H9 (cell line): Measurements from ENCODE around the gene ROCK2. TPM values are rescaled to one million over a fixed set of nuclear protein-coding genes. Genes with fewer than 3 reads are reported as not detected.

ENCODE experiments used
- DNase-seq: peaks from one replicate; pipeline ENCODE4 v3.0.0-alpha.2; 2017
- H2AFZ ChIP-seq: one replicate; pipeline ENCODE4 v1.6.1; 2013; ENCODE audit warnings: mild to moderate bottlenecking, low read length, control low read depth, moderate library complexity
- H2AK5ac ChIP-seq: 2 replicates; pipeline ENCODE4 v1.6.1; 2013; ENCODE audit warnings: low read length, control low read depth, mixed read lengths; ENCODE audit not compliant: insufficient read length
- H2BK120ac ChIP-seq: one replicate; pipeline ENCODE4 v1.6.1; 2013; ENCODE audit warnings: low read depth, mild to moderate bottlenecking, low read length, control low read depth, inconsistent platforms; ENCODE audit not compliant: poor library complexity, severe bottlenecking
- H2BK12ac ChIP-seq: 2 replicates; pipeline ENCODE4 v1.6.1; 2013; ENCODE audit warnings: low read length, control low read depth, mixed read lengths, low read depth; ENCODE audit not compliant: insufficient read length
- H2BK15ac ChIP-seq: 2 replicates; pipeline ENCODE4 v1.6.1; 2013; ENCODE audit warnings: low read depth, low read length, control low read depth
- H2BK20ac ChIP-seq: one replicate; pipeline ENCODE4 v1.6.1; 2013; ENCODE audit warnings: low read depth, mild to moderate bottlenecking, low read length, control low read depth, inconsistent platforms; ENCODE audit not compliant: poor library complexity, severe bottlenecking
- H2BK5ac ChIP-seq: 2 replicates; pipeline ENCODE4 v1.6.1; 2013; ENCODE audit warnings: low read length, control low read depth, mixed read lengths; ENCODE audit not compliant: insufficient read length
- H3K14ac ChIP-seq: 2 replicates; pipeline ENCODE4 v1.6.1; 2013; ENCODE audit warnings: low read length, control low read depth; ENCODE audit not compliant: insufficient read depth
- H3K18ac ChIP-seq: 2 replicates; pipeline ENCODE4 v1.6.1; 2013; ENCODE audit warnings: low read depth, mild to moderate bottlenecking, mixed read lengths, low read length, control low read depth; ENCODE audit not compliant: insufficient read length
- H3K23ac ChIP-seq: 2 replicates; pipeline ENCODE4 v1.6.1; 2013; ENCODE audit warnings: low read length, control low read depth, mixed read lengths, low read depth; ENCODE audit not compliant: insufficient read length
- H3K23me2 ChIP-seq: 2 replicates; pipeline ENCODE4 v1.6.1; 2013; ENCODE audit warnings: low read depth, mild to moderate bottlenecking, mixed read lengths, low read length, control low read depth; ENCODE audit not compliant: insufficient read length, poor library complexity, severe bottlenecking
- H3K27ac ChIP-seq: 2 replicates; pipeline ENCODE4 v1.5.1; 2013; ENCODE audit warnings: low read length, control low read depth, mixed read lengths, low read depth; ENCODE audit not compliant: insufficient read length
- H3K27me3 ChIP-seq: 2 replicates; pipeline ENCODE4 v1.6.1; 2013; ENCODE audit warnings: low read length, control low read depth, inconsistent platforms; ENCODE audit not compliant: insufficient read depth
- H3K4ac ChIP-seq: 2 replicates; pipeline ENCODE4 v1.6.1; 2013; ENCODE audit warnings: low read depth, mild to moderate bottlenecking, control low read depth, inconsistent platforms, low read length, moderate library complexity
- H3K4me1 ChIP-seq: 2 replicates; pipeline ENCODE4 v1.6.1; 2013; ENCODE audit warnings: low read length, control low read depth, inconsistent platforms; ENCODE audit not compliant: insufficient read depth
- H3K4me2 ChIP-seq: 2 replicates; pipeline ENCODE4 v1.6.1; 2013; ENCODE audit warnings: low read length, control low read depth, mixed read lengths; ENCODE audit not compliant: insufficient read length, insufficient read depth
- H3K56ac ChIP-seq: 2 replicates; pipeline ENCODE4 v1.6.1; 2013; ENCODE audit warnings: low read depth, mild to moderate bottlenecking, mixed read lengths, low read length, control low read depth; ENCODE audit not compliant: insufficient read length
- H3K79me1 ChIP-seq: 2 replicates; pipeline ENCODE4 v1.6.1; 2013; ENCODE audit warnings: low read depth, mild to moderate bottlenecking, moderate library complexity, low read length, control low read depth, inconsistent platforms; ENCODE audit not compliant: insufficient read depth, poor library complexity, severe bottlenecking
- H3K79me2 ChIP-seq: 2 replicates; pipeline ENCODE4 v1.6.1; 2013; ENCODE audit warnings: low read length, control low read depth, inconsistent platforms; ENCODE audit not compliant: insufficient read depth
- H3K9ac ChIP-seq: 2 replicates; pipeline ENCODE4 v1.6.1; 2013; ENCODE audit warnings: low read length, control low read depth, mixed read lengths; ENCODE audit not compliant: insufficient read length; ENCODE audit errors: extremely low read depth
- H3K9me3 ChIP-seq: one replicate; pipeline ENCODE4 v1.6.1; 2013; ENCODE audit warnings: low read depth, low read length, inconsistent platforms; ENCODE audit not compliant: control insufficient read depth
- H3T11ph ChIP-seq: one replicate; pipeline ENCODE4 v1.6.1; 2013; ENCODE audit warnings: mild to moderate bottlenecking, low read length, control low read depth, inconsistent platforms
- H4K20me1 ChIP-seq: one replicate; pipeline ENCODE4 v1.6.1; 2013; ENCODE audit not compliant: control insufficient read depth, insufficient read length, insufficient read depth
- H4K5ac ChIP-seq: 2 replicates; pipeline ENCODE4 v1.6.1; 2013; ENCODE audit warnings: low read depth, mild to moderate bottlenecking, mixed read lengths, low read length, control low read depth; ENCODE audit not compliant: insufficient read length
- H4K8ac ChIP-seq: replicated peaks from 2 replicates; pipeline ENCODE4 v1.6.1; 2013; ENCODE audit warnings: low read length, control low read depth, mixed read lengths, low read depth; ENCODE audit not compliant: insufficient read length
- H4K91ac ChIP-seq: 2 replicates; pipeline ENCODE4 v1.6.1; 2013; ENCODE audit warnings: low read depth, mild to moderate bottlenecking, moderate library complexity, mixed read lengths, low read length, control low read depth; ENCODE audit not compliant: insufficient read length
- H3K27ac Mint-ChIP-seq, 3 experiments: 2 replicates in 2 of 3; 3 replicates in 1 of 3; pipeline ENCODE4 v1.8.0; 2020 to 2021; ENCODE audit warnings: mixed read lengths in 3 of 3, mild to moderate bottlenecking in 1 of 3, moderate library complexity in 1 of 3
- H3K27me3 Mint-ChIP-seq: 2 replicates; pipeline ENCODE4 v1.8.0; 2021; ENCODE audit warnings: low read depth, mild to moderate bottlenecking, moderate library complexity, mixed read lengths
- H3K36me3 Mint-ChIP-seq, 3 experiments: 2 replicates in 2 of 3; 3 replicates in 1 of 3; pipeline ENCODE4 v1.8.0; 2020 to 2021; ENCODE audit warnings: low read depth in 3 of 3, mixed read lengths in 3 of 3; ENCODE audit not compliant: insufficient read depth in 1 of 3
- H3K4me1 Mint-ChIP-seq, 2 experiments: 2 replicates each; pipeline ENCODE4 v1.8.0; 2020; ENCODE audit warnings: mixed read lengths in 2 of 2
- H3K4me3 Mint-ChIP-seq, 2 experiments: 2 replicates in 1 of 2; 3 replicates in 1 of 2; pipeline ENCODE4 v1.8.0; 2020 to 2021; ENCODE audit warnings: mild to moderate bottlenecking in 2 of 2, mixed read lengths in 2 of 2, moderate library complexity in 1 of 2
- H3K9me3 Mint-ChIP-seq, 2 experiments: 2 replicates in 1 of 2; 3 replicates in 1 of 2; pipeline ENCODE4 v1.8.0; 2020; ENCODE audit warnings: mild to moderate bottlenecking in 2 of 2, mixed read lengths in 2 of 2, moderate library complexity in 1 of 2
- WGBS: extraction: QIAGEN DNeasy Blood & Tissue Kit; methylation state at CpG from one replicate; pipeline ENCODE4 v1.1.7; 2013; ENCODE audit warnings: missing lambda C conversion rate, low lambda C conversion rate, mixed read lengths; ENCODE audit not compliant: insufficient read length; ENCODE audit errors: extremely low coverage; 5-methylcytosine and 5-hydroxymethylcytosine counted together
- total RNA-seq: library from RNA; stranded (reverse); gene quantifications from 2 replicates; pipeline ENCODE4 v1.2.1, GENCODE V29; 2021
- TF ChIP-seq, protein P1 (sequence below): fragments of 200-600 bp; sonication (generic); conservative IDR thresholded peaks from 3 replicates; pipeline ENCODE4 v1.8.0; 2021; ENCODE audit warnings: antibody characterized with exemption, mild to moderate bottlenecking

Gene ROCK2
- total RNA-seq, 1 experiment from 2014 or later = 33.2 TPM

DNA sequence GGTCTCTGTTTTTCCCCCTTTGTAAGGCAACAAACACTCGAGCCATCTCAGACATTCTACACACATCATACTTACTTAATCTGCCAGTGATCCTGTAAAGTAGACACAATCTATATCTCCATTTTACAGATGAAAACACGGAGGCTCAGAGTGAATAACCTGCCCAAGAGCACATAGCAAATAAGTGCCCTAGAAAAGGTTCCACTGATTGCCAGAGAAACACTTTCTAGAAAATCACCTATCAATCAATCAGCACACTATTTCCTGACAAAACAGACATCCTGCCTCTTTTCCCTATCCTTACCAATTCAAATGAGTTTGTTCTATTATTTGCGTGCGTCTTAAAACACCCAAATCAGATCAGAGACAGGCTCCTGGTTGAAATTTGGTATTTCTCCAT lies 165.2 kb downstream of the ROCK2 start:
- Histone ChIP-seq H3K18ac (no peak overlapping the region), H3K14ac (no peak overlapping the region), H3K23me2 (no peaks in the 10 kb centered on the region), H3K79me2 (no peaks in the 10 kb centered on the region), H3K56ac (no peak overlapping the region), H2BK15ac (no peak overlapping the region), H2BK20ac (no peak overlapping the region), H3K23ac (no peak overlapping the region), H4K5ac (no peak overlapping the region), H3K4me1 (no peaks in the 10 kb centered on the region), H3T11ph (no peak overlapping the region), H2BK12ac (no peak overlapping the region), H2AK5ac (no peak overlapping the region), H4K8ac (no peak overlapping the region), H3K27me3 (no peaks in the 10 kb centered on the region), H2AFZ (no peak overlapping the region), H3K4me2 (no peak overlapping the region), H4K91ac (no peak overlapping the region), H3K27ac (no peak overlapping the region), H3K79me1 (no peaks in the 10 kb centered on the region), H3K9me3 (no peaks in the 10 kb centered on the region), H2BK5ac (no peak overlapping the region), H2BK120ac (no peak overlapping the region), H4K20me1 (no peaks in the 10 kb centered on the region), H3K9ac (no peak overlapping the region), H3K4ac (no peak overlapping the region)
- Mint-ChIP-seq H3K9me3 (no peaks in the 10 kb centered on the region), H3K27ac (no peak overlapping the region), H3K36me3 (peaks cover 0 to 4% (median 4%) of the 10 kb centered on the region in 3 experiments; a peak in 4 of 7 replicates), H3K4me1 (peaks cover 4% of the 10 kb centered on the region in 2 experiments; a peak in 2 of 4 replicates), H3K4me3 (no peak overlapping the region), H3K27me3 (no peaks in the 10 kb centered on the region)
- no CpG with 5 or more reads among the region's 4 CpGs for WGBS
- DNase-seq = no peak
- TF ChIP-seq, protein P1, sequence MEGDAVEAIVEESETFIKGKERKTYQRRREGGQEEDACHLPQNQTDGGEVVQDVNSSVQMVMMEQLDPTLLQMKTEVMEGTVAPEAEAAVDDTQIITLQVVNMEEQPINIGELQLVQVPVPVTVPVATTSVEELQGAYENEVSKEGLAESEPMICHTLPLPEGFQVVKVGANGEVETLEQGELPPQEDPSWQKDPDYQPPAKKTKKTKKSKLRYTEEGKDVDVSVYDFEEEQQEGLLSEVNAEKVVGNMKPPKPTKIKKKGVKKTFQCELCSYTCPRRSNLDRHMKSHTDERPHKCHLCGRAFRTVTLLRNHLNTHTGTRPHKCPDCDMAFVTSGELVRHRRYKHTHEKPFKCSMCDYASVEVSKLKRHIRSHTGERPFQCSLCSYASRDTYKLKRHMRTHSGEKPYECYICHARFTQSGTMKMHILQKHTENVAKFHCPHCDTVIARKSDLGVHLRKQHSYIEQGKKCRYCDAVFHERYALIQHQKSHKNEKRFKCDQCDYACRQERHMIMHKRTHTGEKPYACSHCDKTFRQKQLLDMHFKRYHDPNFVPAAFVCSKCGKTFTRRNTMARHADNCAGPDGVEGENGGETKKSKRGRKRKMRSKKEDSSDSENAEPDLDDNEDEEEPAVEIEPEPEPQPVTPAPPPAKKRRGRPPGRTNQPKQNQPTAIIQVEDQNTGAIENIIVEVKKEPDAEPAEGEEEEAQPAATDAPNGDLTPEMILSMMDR = no peak
